Loucy (cell line): ENCODE results near the gene NRG2.

Experiments
- EZH2phosphoT487 ChIP-seq: fragments of 200-600 bp; IDR thresholded peaks from 2 replicates; pipeline ENCODE4 v1.6.1; 2018; ENCODE audit warnings: antibody characterized with exemption, mild to moderate bottlenecking, moderate library complexity, borderline replicate concordance
- TF ChIP-seq, protein P1 (sequence below): fragments of 200-600 bp; sonication (generic); conservative IDR thresholded peaks from 2 replicates; pipeline ENCODE4 v1.5.1; 2014; ENCODE audit warnings: mild to moderate bottlenecking, antibody characterized with exemption, low read length

- TF ChIP-seq, protein P1, sequence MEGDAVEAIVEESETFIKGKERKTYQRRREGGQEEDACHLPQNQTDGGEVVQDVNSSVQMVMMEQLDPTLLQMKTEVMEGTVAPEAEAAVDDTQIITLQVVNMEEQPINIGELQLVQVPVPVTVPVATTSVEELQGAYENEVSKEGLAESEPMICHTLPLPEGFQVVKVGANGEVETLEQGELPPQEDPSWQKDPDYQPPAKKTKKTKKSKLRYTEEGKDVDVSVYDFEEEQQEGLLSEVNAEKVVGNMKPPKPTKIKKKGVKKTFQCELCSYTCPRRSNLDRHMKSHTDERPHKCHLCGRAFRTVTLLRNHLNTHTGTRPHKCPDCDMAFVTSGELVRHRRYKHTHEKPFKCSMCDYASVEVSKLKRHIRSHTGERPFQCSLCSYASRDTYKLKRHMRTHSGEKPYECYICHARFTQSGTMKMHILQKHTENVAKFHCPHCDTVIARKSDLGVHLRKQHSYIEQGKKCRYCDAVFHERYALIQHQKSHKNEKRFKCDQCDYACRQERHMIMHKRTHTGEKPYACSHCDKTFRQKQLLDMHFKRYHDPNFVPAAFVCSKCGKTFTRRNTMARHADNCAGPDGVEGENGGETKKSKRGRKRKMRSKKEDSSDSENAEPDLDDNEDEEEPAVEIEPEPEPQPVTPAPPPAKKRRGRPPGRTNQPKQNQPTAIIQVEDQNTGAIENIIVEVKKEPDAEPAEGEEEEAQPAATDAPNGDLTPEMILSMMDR = no peak
- TF ChIP-seq EZH2phosphoT487 = no peak
These were observed 8.9 kb upstream of the NRG2 start for GRCh38 chr5:140051950-140052349.
